HG02798 (cell line): ENCODE data around the gene TEPSIN.

Experiments
- ATAC-seq: cut with Tn5 transposase; IDR thresholded peaks from one replicate; pipeline ENCODE4 v1.9.1; 2021; ENCODE audit warnings: mild to moderate bottlenecking; ENCODE audit not compliant: unreplicated experiment, poor library complexity

Gene TEPSIN

DNA sequence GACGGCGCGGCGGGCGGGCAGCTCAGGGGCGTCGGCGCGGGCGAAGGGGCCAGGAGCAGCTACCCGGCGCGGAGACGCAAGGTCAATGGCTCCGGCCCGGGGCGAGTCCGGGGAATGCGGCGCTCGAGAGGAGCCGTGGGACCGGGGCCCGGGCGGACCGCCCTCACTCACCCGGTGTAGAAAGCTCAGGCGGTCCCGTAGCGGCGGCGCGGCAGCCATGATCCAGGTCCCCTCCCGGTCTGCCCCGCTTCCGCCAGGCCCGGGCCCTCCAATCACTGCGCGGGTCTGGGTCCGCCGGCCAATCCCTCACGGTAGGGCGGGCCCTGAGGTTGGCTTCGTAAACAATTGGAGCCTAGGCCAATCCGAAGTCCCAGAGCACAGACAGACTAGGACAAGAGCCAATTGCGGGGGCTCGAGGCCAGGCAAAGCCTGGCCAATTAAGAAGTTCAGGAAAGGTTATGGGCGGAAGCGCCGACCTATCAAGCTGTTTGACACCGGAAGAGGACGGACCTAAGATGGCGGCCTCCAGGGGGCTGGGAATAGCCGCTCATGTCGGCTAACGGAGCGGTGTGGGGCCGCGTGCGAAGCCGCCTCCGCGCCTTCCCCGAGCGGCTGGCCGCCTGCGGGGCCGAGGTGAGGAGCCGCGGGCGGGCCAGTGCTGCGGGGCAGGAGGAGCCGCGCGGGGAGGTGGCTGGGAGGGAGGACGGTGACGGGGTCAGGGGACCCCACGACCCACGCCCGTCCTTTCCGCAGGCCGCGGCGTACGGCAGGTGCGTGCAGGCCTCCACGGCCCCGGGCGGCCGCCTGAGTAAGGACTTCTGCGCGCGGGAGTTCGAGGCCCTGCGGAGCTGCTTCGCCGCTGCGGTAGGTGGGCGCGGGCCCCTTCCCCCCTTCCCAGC is at the start of gene TEPSIN, which contains the start of gene NDUFAF8:
TEPSIN (minus strand) TSS at position 241 of the 899 bp plus-strand sequence; CDS start at position 219, 22 bp downstream.
NDUFAF8 (plus strand) TSS at position 504 of the 899 bp plus-strand sequence; CDS start at position 550, 46 bp downstream.
- ATAC-seq = peak; percentile 95

- ATAC-seq = no peak
Measured at GRCh38 chr17:81287741-81288430, 49.0 kb upstream of the TEPSIN start.

DNA sequence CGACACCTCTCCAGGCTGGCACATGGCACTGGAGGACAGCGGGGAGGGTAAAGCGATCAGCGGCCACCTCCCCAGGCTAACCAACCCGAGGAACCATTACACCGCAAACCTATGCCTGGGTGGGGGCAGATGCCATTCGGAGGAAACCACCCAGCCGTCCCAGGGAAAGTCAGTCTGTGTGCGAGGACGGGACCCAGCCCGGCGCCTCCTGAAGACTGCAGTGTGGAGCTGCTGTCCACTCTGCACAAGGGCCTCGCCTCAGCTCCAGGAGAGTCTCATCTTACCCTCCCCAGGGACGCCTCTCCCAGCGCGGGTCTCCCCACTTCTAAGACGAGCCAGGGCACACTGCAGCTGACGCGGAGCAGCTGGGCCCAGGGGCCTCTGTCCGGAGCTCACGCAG is 48.3 kb upstream of the TEPSIN start:
- no peak for ATAC-seq

GRCh38 chr17:81286491-81287145 is 47.8 kb upstream of the TEPSIN start:
- ATAC-seq = no peak

DNA sequence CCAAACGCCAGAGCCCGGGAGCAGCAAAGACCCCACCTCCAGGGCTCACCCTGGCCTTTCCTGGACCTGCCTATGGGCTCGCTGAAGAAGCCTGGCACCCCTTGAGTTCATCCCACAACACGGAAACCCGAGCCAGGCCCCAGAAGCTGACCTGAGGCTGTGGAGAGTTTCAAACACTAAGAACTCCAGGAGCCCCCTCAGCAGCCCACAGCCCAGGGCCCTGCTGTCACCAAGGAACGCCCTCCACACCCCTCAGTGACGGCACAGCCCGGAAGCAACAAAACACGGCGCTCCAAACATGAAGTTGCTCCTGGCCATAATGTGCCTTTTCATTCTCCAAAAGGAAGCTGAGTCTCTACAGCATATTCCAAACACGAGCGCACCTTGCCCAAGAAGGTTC is 47.0 kb upstream of the TEPSIN start:
- no peak for ATAC-seq

DNA sequence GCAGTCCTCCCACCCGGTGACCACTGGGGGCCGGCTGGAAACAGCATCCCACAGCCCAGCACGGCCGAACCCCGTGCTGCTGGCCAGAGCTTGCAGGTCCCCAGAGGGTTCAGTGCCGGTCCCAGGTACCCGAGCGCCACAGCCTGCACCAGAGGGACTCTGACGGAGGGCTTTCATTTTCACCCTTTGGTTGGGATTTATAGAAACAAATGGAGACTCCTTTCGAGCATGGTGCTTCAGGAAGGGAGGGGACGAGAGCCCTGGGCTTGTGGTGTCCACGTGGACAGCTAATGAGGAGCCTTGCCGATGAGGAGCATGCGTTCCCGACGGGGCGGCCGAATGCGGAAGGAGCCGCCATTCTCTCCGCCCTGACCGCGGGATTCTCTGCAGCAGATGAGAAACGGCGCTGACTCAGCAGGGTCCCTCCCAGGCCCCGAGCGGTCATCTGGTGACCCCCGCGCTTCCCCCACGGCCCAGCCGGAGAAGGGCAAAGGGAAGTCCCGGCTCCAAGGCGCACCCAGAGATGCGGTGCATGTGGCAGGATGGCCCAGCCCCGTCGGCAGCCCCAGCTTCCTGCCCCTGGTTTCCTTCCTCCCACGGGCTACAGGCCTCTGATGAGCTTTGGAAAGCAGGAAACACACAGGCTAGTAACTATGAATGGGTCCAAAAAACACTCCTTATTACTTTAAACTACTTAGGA is 46.5 kb upstream of the TEPSIN start:
- ATAC-seq = no peak

GRCh38 chr17:81282876-81283275 is 44.0 kb upstream of the TEPSIN start:
- ATAC-seq = no peak

DNA sequence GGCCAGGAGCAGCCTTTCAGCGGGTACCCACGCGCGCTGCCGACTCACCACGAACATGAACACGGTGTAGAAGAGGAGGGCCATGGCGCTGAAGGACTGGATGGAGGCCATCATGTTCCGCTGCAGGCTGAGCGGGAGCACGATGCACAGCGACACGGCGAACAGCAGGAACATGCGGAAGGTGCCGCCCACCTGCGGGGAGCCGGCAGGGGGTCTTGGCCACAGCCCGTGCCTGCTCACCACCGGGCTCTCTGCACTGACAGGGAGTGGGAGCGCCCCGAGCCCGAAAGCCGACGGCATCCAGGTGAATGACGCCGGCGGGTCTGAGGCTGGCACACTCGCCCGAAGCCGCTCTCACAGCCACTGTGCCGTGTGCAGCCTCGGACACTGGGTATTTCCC is 43.3 kb upstream of the TEPSIN start:
- ATAC-seq = no peak

DNA sequence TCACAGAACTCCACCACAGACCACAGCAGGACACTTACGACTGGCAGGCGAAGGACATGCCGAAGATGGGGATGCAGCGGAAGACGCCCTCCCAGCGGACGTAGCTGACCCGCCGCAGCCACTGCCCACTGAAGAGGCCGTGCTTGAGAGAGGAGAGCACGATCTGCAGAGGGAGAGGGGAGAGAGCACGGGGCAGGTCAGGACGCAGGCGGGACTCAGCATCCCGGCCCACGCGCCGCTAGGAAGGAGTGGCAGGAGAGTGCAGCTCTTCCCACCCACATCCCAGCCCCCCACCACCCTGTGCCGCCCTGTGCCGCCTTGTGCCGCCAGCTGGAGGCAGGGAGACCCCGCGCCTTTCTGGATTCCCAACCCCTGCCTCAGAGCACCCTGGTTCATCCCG is 41.7 kb upstream of the TEPSIN start:
- no peak for ATAC-seq

- ATAC-seq = no peak
Measured at GRCh38 chr17:81279278-81280275, 40.7 kb upstream of the TEPSIN start.

- no peak for ATAC-seq
Measured at GRCh38 chr17:81278831-81279230, 40.0 kb upstream of the TEPSIN start.

DNA sequence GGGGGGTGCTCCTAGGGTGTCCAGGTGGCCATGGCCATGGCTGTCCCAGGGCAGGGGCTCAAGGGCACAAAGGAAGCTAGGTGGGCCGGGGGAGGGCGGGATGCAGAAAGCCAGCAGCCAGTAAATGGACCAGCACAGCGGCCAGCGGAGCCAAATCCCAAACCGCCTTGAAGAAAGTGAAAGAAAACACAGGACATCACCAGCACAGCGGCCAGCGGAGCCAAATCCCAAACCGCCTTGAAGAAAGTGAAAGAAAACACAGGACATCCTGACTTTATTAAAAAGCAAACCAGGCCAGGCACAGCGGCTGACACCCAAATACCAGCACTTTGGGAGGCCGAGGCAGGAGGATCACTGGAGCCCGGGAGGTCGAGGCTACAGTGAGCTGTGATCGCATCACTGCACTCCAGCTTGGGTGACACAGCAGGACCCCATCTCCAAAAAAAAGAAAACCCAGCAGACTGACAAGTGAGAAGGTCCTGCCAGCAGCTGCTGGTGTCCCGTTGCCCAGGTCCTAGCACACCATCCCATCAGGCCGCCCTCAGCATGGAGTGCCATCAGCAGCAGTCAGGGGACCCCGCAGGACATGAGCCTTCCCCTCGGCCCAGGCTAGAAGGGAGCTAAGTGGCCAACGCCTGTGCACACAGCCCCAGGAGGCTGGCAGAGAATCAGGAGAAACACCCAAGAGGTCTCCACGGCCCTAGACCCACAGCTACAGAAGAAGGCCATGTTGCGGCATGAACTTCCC is 39.3 kb upstream of the TEPSIN start:
- ATAC-seq = no peak

- ATAC-seq = no peak
Measured at GRCh38 chr17:81277421-81277820, 38.6 kb upstream of the TEPSIN start.

- no peak for ATAC-seq
Measured at GRCh38 chr17:81276781-81277180, 37.9 kb upstream of the TEPSIN start.

DNA sequence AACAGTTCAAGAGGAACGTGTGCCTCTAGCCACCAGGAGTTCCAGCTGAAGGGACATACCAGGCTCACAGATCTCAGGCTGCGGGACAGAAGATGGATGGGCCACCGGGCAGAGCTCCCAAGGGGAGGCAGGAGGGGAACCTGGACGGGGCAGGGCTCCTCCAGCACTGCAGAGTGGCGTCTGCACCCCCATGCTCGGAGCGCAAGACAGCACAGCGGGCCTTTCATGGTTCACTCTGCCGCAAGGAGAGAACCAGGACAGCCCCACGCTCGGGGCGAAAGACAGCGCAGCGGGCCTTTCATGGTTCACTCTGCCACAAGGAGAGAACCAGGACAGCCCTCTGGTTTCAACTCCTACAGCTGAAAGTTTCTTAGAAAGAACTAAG is 35.6 kb upstream of the TEPSIN start:
- no peak for ATAC-seq

DNA sequence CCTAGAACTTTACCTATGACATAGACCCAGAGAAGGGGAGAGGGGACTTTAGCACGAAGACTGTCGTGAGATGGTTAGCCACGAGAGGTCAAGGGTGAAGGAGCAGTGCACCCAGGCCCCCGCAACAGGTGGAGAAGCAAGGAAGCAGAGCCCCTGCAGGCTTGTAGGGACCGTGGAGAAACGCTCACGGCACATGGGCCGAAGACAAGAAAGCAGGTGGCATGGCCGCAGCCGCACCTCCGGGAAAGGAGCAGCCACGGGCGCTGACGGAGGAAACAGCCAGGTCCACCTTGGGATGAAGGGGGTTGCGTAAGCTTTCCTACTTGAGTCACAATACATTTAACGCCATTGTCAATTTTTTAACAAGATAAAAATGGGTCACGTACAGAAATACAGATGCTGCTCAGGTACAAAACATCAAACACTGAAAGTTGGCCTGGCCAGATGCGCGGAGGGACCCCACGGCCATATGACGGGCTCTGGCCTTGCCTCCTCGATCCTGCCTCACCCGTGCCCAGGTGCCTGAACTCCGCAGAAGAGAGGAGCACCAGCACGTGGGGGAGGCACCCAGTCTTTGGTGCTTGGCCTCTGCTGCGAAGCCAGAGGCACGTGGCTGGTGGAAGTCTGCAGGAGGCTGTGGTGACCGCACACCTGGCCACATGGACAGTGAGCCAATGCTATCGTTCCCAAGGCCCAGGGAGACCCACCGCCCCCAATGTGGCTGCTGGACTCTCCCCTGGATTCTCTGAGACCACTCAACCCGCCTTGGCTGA is 35.0 kb upstream of the TEPSIN start:
- ATAC-seq = no peak

DNA sequence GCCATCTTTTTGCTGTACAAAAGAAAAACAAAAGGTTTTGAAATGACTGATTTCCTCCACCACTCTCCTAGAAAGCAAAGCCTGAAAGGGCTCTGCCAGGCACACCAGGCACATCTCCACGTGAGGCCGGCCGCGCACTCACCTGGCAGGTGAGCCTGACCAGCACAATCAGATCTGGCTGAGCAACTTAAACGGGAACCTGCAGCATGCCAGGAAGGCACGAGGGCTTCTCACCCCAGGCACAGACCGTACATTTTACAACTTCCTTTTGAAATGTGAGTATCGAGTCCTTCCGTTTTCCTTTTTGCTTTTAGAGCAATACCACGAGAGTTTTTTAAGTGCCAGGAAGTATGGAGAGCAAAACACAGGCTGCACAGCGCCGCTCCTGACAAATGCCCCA is 33.8 kb upstream of the TEPSIN start:
- ATAC-seq = no peak

DNA sequence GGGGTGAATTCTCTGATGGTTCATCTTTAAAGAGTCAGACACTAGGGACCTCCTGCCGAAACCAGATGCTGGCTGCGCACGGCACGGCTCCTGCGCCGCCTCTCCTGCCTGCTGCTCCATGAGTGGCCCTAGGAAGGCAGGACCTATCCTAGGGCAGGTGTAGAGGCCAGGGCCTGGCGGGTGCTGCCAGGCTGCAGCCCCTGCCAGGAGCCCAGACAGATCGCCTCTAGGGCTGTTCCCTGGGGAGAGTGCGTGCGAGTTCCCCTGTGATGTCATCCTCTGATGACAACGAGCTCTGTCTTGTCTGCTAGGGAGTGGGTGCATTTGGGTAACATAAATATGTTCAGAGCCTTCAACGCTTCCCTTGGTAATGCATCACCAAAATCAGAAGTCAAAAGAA is 32.4 kb upstream of the TEPSIN start:
- no peak for ATAC-seq
